ENCODE results near the gene SHROOM1.

The SHROOM1 gene

DNA sequence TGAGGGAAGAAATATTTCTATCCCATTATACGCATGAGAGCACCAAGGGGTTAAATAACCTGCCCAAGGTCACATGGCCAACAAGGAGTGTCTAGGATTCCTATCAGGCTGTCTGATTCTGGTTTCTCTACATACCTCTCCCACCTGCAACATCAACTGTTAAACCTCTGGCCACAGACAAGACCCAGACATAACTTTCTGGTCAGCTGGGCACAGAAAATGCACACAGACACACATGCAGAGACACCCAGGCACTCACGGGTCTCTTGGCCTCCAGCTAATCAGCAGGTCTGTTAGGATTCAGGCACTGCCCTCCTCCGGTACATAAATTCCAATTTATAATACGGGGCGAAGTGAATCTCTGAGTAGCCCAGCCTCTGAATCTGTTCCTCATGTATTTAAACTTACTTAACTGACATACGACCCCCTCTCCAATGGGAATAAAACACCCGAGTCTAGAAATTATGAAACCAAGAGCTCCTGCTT, 54.9 kb downstream of the SHROOM1 start:
- DNase-seq: no peak

DNA sequence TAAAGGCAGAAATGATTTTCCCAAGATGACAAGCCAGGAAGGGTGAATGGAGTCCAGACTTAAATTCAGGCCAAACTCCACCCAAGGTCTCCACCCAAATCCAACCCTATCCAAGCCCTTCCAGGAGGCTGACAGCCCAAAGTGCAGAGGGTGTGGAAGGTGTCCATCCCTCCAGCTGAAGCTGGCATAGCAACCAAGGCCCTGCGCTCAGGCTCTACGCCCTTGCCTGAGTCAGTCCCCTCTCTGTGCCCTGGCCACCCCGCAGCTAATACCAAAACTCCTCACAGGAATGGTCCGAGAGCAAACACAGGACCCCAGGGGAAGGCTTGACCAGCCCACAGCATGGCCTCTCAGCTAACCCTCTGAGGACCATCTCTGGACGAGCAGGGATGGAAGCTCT, 55.6 kb downstream of the SHROOM1 start:
- DNase-seq: no peak

DNA sequence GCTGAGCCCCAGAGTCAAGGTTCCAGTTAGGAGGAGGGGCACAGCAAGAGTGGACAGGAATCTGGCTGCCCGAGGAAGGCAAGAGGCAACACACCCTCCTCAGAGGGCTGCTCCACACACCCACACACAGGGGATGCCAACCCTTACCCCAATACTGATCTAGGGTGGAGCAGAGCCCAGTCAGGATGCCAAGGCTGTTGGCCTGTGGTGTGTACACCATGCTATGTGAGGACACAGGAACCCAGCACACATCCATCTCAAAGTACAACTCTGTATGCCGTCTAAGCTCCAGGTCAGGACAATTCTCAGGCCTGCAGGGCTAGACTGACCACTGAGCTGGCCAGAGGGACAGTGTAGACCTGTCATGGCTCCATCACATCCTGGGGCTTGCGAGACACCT, 56.0 kb downstream of the SHROOM1 start:
- no peak for DNase-seq

DNA sequence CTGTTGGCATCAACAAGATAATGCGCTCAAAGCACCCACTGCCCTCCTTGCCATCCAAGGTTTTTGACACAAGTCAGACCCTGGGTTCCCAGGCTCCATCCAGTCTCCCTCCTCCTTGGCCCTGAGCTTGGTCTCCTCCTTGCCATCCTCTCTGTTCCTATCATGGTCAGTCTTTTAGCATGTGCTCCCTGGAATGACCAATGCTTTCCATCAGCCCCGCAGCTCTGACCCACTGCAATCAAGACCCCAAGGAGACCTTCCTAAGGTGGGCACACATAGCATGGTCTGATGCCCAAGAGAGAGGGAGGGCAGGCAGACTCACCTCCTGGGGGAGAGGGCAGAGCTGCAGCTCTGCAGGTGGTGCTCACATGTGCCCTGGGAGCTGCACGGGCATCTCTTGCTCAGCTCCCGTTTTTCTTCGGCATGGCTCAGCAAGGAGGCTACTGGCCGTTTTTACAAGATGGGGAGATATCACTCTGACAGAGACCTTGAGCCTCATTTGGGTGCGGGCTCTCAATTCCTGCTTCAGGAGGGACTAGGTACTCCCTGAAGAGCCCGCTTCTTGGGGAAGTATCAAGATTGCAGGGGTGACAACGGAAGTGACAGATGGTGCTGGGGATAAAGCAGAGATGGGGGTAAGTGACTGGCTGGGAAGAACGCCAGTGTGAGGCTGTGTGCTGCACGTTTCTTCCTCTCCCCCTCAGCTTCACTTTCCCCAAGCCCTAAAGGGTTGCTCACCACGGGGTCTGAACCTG, 56.7 kb downstream of the SHROOM1 start:
- DNase-seq: no peak

DNA sequence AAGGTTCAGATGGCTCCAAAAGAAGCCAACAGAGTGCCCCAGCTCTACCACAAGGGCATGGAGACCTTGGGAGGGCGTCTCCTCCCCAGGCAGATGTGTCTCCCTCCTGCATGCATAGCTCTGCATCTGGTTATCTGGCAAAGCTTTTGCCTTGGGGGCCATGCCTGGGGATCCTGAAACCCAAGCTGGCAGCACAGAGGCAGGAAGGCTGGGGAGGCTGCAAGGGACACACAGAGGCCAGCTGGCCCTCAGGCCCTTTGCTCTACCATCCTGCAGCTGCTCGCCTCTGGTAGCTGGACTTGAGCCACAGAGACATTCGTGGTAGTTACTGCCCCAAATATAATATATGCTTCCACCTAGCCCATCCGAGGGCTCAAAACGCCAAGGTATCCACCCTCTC, 57.3 kb downstream of the SHROOM1 start:
- DNase-seq: no peak

DNA sequence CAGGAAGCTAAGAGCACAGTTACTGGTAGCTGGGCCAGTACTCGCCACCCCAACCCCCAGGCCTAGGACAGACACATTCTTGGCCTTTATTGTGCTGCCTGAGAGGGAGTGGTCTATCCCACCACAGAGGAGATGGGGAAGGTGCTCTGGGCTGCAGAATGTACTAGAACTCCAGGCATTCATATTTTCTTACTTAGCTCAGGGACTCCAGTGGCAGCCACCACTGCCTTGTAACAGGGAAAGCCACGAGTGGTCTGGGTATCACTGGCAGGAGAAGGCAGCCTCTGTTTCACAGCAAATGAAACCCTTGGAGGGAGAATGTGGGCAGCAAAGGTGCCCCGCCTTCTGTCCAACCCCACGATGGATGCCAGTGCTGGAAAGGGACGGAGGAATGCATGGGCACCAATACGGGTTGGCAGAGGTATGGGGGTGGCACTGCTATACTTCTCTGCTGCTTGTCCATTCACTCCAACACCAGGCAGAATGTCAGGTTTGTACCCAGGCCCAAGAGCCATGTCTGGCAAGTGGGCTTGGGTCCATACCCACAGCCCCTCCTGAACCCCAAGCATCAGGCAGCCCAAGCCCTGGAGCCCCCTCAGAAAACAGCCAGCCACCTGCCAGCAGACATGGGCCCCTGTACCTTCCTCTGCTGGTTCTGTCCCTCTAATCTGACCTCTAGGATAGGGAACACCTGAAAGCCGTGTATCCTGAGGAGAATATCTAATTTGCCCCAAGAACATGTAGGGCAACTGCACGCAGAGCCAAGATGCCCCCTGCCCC, 58.0 kb downstream of the SHROOM1 start:
- no peak for DNase-seq

Measured in NCI-H1417 (cell line).